ENCODE data around the gene BTBD16. TPM values are rescaled to one million over a fixed set of nuclear protein-coding genes. Genes with fewer than 3 reads are reported as not detected.

Gene BTBD16
- total and polyA plus RNA-seq, 2 donors from 2014 or later, result 0.34 to 1.2 TPM

GRCh38 chr10:122281018-122281626 lies 10.0 kb downstream of the BTBD16 start:
- intact Hi-C loops (cut with DNase I), result no loop called here
- no peaks in the 10 kb centered on the region for H3K27me3 ChIP-seq (ENCODE audit: control insufficient read depth, insufficient read depth, low read length)
- TF ChIP-seq CTCF (IDR thresholded peaks at IDR 0.05; ENCODE audit: borderline replicate concordance, extremely low read depth, insufficient read depth), result no peak
- DNase-seq (peak in 1 of 5 donors; percentile 26), FAIRE-seq (no peak)
- H3K4me3 ChIP-seq (ENCODE audit: low read length in 3 of 3), result no peak overlapping the region
- no peak overlapping the region for H3K9ac ChIP-seq (ENCODE audit: low read length in 3 of 3)
- no peaks in the 10 kb centered on the region for H3K4me1 ChIP-seq (ENCODE audit: control insufficient read depth in 2 of 3, insufficient read depth in 2 of 3, low read depth in 1 of 3, low read length in 3 of 3)
- no peak overlapping the region for H3K27ac ChIP-seq (ENCODE audit: low read depth in 2 of 2, low read length in 2 of 2)
- no peaks in the 10 kb centered on the region for H3K36me3 ChIP-seq (ENCODE audit: control insufficient read depth in 2 of 3, insufficient read depth in 3 of 3, low read length in 3 of 3)
- no peaks in the 10 kb centered on the region for H3K9me3 ChIP-seq (ENCODE audit: control insufficient read depth in 2 of 3, insufficient read depth in 1 of 3, low read length in 3 of 3)

GRCh38 chr10:122281751-122282150 lies 10.7 kb downstream of the BTBD16 start:
- Histone ChIP-seq H3K36me3 (ENCODE audit: control insufficient read depth in 2 of 3, insufficient read depth in 3 of 3, low read length in 3 of 3) (no peaks in the 10 kb centered on the region), H3K27me3 (ENCODE audit: control insufficient read depth, insufficient read depth, low read length) (no peaks in the 10 kb centered on the region), H3K4me3 (ENCODE audit: low read length in 3 of 3) (no peak overlapping the region), H3K4me1 (ENCODE audit: control insufficient read depth in 2 of 3, insufficient read depth in 2 of 3, low read depth in 1 of 3, low read length in 3 of 3) (no peaks in the 10 kb centered on the region), H3K9me3 (ENCODE audit: control insufficient read depth in 2 of 3, insufficient read depth in 1 of 3, low read length in 3 of 3) (no peaks in the 10 kb centered on the region), H3K27ac (ENCODE audit: low read depth in 2 of 2, low read length in 2 of 2) (no peak overlapping the region), H3K9ac (ENCODE audit: low read length in 3 of 3) (no peak overlapping the region)
- TF ChIP-seq CTCF (IDR thresholded peaks at IDR 0.05; ENCODE audit: borderline replicate concordance, extremely low read depth, insufficient read depth), result no peak
- peak in 2 of 5 donors; percentile 11 to 28 for DNase-seq
- no peak for FAIRE-seq
- intact Hi-C loops (cut with DNase I), result no loop called here

- no peak for TF ChIP-seq CTCF (IDR thresholded peaks at IDR 0.05; ENCODE audit: borderline replicate concordance, extremely low read depth, insufficient read depth)
- no peak for FAIRE-seq
- intact Hi-C loops (cut with DNase I), result no loop called here
These were observed 11.2 kb downstream of the BTBD16 start for GRCh38 chr10:122282253-122282671.

GRCh38 chr10:122282909-122283308 lies 11.8 kb downstream of the BTBD16 start:
- Histone ChIP-seq H3K27ac (ENCODE audit: low read depth in 2 of 2, low read length in 2 of 2) (no peak overlapping the region), H3K9ac (ENCODE audit: low read length in 3 of 3) (no peak overlapping the region), H3K27me3 (ENCODE audit: control insufficient read depth, insufficient read depth, low read length) (no peaks in the 10 kb centered on the region), H3K4me1 (ENCODE audit: control insufficient read depth in 2 of 3, insufficient read depth in 2 of 3, low read depth in 1 of 3, low read length in 3 of 3) (no peaks in the 10 kb centered on the region), H3K4me3 (ENCODE audit: low read length in 3 of 3) (no peak overlapping the region), H3K36me3 (ENCODE audit: control insufficient read depth in 2 of 3, insufficient read depth in 3 of 3, low read length in 3 of 3) (no peaks in the 10 kb centered on the region), H3K9me3 (ENCODE audit: control insufficient read depth in 2 of 3, insufficient read depth in 1 of 3, low read length in 3 of 3) (no peaks in the 10 kb centered on the region)
- DNase-seq, result peak in 1 of 5 donors; percentile 16
- no peak for TF ChIP-seq CTCF (IDR thresholded peaks at IDR 0.05; ENCODE audit: borderline replicate concordance, extremely low read depth, insufficient read depth)
- intact Hi-C loops (cut with DNase I), result no loop called here
- FAIRE-seq, result no peak

More at GRCh38 chr10:122282253-122282671, 11.2 kb downstream of the BTBD16 start:
- DNase-seq, result peak in 2 of 5 donors; percentile 26 to 88
- Histone ChIP-seq H3K36me3 (ENCODE audit: control insufficient read depth in 2 of 3, insufficient read depth in 3 of 3, low read length in 3 of 3) (no peaks in the 10 kb centered on the region), H3K9me3 (ENCODE audit: control insufficient read depth in 2 of 3, insufficient read depth in 1 of 3, low read length in 3 of 3) (no peaks in the 10 kb centered on the region), H3K27ac (ENCODE audit: low read depth in 2 of 2, low read length in 2 of 2) (no peak overlapping the region), H3K4me3 (ENCODE audit: low read length in 3 of 3) (no peak overlapping the region), H3K4me1 (ENCODE audit: control insufficient read depth in 2 of 3, insufficient read depth in 2 of 3, low read depth in 1 of 3, low read length in 3 of 3) (no peaks in the 10 kb centered on the region), H3K27me3 (ENCODE audit: control insufficient read depth, insufficient read depth, low read length) (no peaks in the 10 kb centered on the region), H3K9ac (ENCODE audit: low read length in 3 of 3) (no peak overlapping the region)
